Kidney (tissue), 14 donors: ENCODE data around the gene MRPL40. TPM values are rescaled to one million over a fixed set of nuclear protein-coding genes. Genes with fewer than 3 reads are reported as not detected.

Experiments used
- DNase-seq, 5 donors: peaks; one replicate each; pipeline ENCODE4 v3.0.0-alpha.2; 2013 to 2020
- FAIRE-seq: peaks from 2 replicates; lab custom pipeline; 2012; peaks lifted over from hg19 to GRCh38; lab: Jason Lieb, UNC
- H3K27ac ChIP-seq, 2 donors: one replicate each; pipeline ENCODE4 v1.7.0; 2013; ENCODE audit warnings: low read depth in 2 of 2, low read length in 2 of 2, inconsistent platforms in 1 of 2
- H3K27me3 ChIP-seq: one replicate; pipeline ENCODE4 v1.7.1; 2013; ENCODE audit warnings: low read length, inconsistent platforms; ENCODE audit not compliant: control insufficient read depth, insufficient read depth
- H3K36me3 ChIP-seq, 3 donors: one replicate each; pipeline versions ENCODE4 v1.7.0 to v1.7.1; 2013; ENCODE audit warnings: low read length in 3 of 3, control low read depth in 1 of 3, inconsistent platforms in 1 of 3; ENCODE audit not compliant: insufficient read depth in 3 of 3, control insufficient read depth in 2 of 3
- H3K4me1 ChIP-seq, 3 donors: one replicate each; pipeline versions ENCODE4 v1.7.0 to v1.7.1; 2013; ENCODE audit warnings: low read length in 3 of 3, inconsistent platforms in 1 of 3, low read depth in 1 of 3; ENCODE audit not compliant: control insufficient read depth in 2 of 3, insufficient read depth in 2 of 3
- H3K4me3 ChIP-seq, 3 donors: one replicate each; pipeline versions ENCODE4 v1.7.0 to v1.8.1; 2013; ENCODE audit warnings: low read length in 3 of 3, control low read depth in 1 of 3, inconsistent platforms in 1 of 3
- H3K9ac ChIP-seq, 3 donors: one replicate each; pipeline versions ENCODE4 v1.7.0 to v1.7.1; 2013; ENCODE audit warnings: low read length in 3 of 3, control low read depth in 1 of 3, inconsistent platforms in 1 of 3
- H3K9me3 ChIP-seq, 3 donors: one replicate each; pipeline versions ENCODE4 v1.7.0 to v1.7.1; 2013; ENCODE audit warnings: low read length in 3 of 3, control low read depth in 1 of 3, inconsistent platforms in 1 of 3; ENCODE audit not compliant: control insufficient read depth in 2 of 3, insufficient read depth in 1 of 3
- CTCF ChIP-seq: IDR thresholded peaks from 3 replicates; pipeline ENCODE4 v1.5.1; 2012; ENCODE audit warnings: mild to moderate bottlenecking, moderate library complexity, borderline replicate concordance; ENCODE audit not compliant: insufficient read depth; ENCODE audit errors: extremely low read depth
- intact Hi-C: fragments of 100-400 bp; cut with DNase I; formaldehyde crosslinking; loops from one replicate; pipeline ENCODE4 v1.11.1; 2022
- polyA plus RNA-seq: library from polyadenylated mRNA; stranded (reverse); fragments of 350-450 nt; fragmentation: Illumina TruSeq; extraction: RNeasy Lipid Tissue Mini Kit (QIAGEN cat#74804); gene quantifications from one replicate; pipeline ENCODE4 v1.2.3, GENCODE V29; 2014; ENCODE audit warnings: low read depth, low replicate concordance; ENCODE audit not compliant: insufficient read depth
- total RNA-seq: library from RNA; stranded (reverse); fragmentation: NEBNext Ultra II Directional; extraction: Animal tissue kit (Norgen Biotek cat#: 25700); gene quantifications from one replicate; pipeline ENCODE4 v1.2.1, GENCODE V29; 2021
- donor health status: control.
- donor health status: control.
- donor health status: control.
- donor health status: control.
- donor health status: control.
- donor health status: DM: yes; HTN: yes; CAD: no.
- donor health status: Normal renal cell carcinoma (clear cell type).

The MRPL40 gene
- total and polyA plus RNA-seq, 2 donors from 2014 or later = 30.0 to 89.2 TPM

DNA sequence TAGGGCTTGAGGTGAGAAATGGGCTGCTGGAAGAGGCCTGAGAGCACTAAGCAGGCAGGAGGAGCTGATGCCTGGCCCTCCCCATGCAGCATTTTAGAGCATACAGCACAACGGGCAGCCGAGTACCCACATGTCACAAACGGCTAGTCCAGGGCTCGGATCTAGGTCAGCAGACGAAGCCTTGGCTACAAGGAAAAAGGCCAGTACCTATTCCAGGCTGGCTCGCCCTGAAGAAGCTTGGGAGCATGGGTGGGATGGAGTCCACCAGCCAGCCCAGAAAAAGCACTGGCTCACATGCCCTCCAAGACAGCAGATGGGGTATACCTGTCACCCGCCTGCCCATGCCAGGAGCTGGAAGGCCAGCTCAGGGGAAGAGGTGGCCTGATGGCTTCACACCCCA lies 37.1 kb downstream of the MRPL40 start:
- DNase-seq (no peak), FAIRE-seq (no peak)
- no peaks in the 10 kb centered on the region for H3K27me3 ChIP-seq
- no peak overlapping the region for H3K4me3 ChIP-seq
- TF ChIP-seq CTCF = no peak
- no peak overlapping the region for H3K9ac ChIP-seq
- no peaks in the 10 kb centered on the region for H3K4me1 ChIP-seq
- intact Hi-C loops = no loop called here
- no peak overlapping the region for H3K27ac ChIP-seq
- no peaks in the 10 kb centered on the region for H3K9me3 ChIP-seq
- peaks cover 9 to 77% (median 62%) of the 10 kb centered on the region in 3 donors for H3K36me3 ChIP-seq

GRCh38 chr22:19470010-19470409 lies 37.7 kb downstream of the MRPL40 start:
- intact Hi-C loops = no loop called here
- H3K9me3 ChIP-seq = no peaks in the 10 kb centered on the region
- TF ChIP-seq CTCF = no peak
- no peak for DNase-seq
- H3K4me3 ChIP-seq = no peak overlapping the region
- H3K9ac ChIP-seq = no peak overlapping the region
- H3K36me3 ChIP-seq = peaks cover 9 to 73% (median 60%) of the 10 kb centered on the region in 3 donors
- H3K27me3 ChIP-seq = no peaks in the 10 kb centered on the region
- H3K27ac ChIP-seq = no peak overlapping the region
- FAIRE-seq = no peak
- H3K4me1 ChIP-seq = no peaks in the 10 kb centered on the region

- H3K27ac ChIP-seq = no peak overlapping the region
- peaks cover 7 to 61% (median 53%) of the 10 kb centered on the region in 3 donors for H3K36me3 ChIP-seq
- FAIRE-seq = no peak
- no peak overlapping the region for H3K4me3 ChIP-seq
- H3K27me3 ChIP-seq = no peaks in the 10 kb centered on the region
- H3K4me1 ChIP-seq = no peaks in the 10 kb centered on the region
- intact Hi-C loops = no loop called here
- TF ChIP-seq CTCF = no peak
- no peak overlapping the region for H3K9ac ChIP-seq
- no peak for DNase-seq
- H3K9me3 ChIP-seq = no peaks in the 10 kb centered on the region
Observed at GRCh38 chr22:19471572-19471971, 39.2 kb downstream of the MRPL40 start.

DNA sequence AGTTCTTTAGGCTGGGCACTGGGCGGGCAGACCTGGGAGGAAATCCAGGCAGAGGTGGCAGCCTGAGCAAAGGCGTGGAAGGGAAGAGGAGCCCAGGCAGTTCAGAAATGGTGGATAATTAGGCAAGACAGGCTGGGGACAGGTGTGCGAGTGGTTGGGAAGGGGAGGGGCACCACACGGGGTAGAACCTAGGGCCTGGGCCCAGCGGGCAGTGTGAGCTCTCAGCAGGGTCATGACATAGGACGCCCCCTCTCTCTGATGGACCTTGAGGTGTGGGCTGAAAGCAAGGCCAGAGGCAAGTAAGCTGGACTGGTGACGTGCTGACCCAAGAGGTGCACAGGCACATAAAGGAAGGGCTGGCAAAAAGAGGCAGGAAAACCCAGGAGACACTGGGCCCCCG lies 39.9 kb downstream of the MRPL40 start:
- DNase-seq = no peak
- no peak for FAIRE-seq
- intact Hi-C loops = no loop called here
- Histone ChIP-seq H3K36me3 (peaks cover 4 to 54% (median 51%) of the 10 kb centered on the region in 3 donors), H3K9ac (no peak overlapping the region), H3K27me3 (no peaks in the 10 kb centered on the region), H3K4me1 (no peaks in the 10 kb centered on the region), H3K4me3 (no peak overlapping the region), H3K9me3 (no peaks in the 10 kb centered on the region), H3K27ac (no peak overlapping the region)
- TF ChIP-seq CTCF = no peak
